CD1c-positive myeloid dendritic cell (primary cell): ENCODE results near the gene GSC2.
"Not testable (repeated sequence)": the region's sequence is repeated elsewhere in the genome, so short reads cannot be mapped to it uniquely, and the experiment has no call there.

ENCODE experiments used
- DNase-seq: peaks from one replicate; pipeline ENCODE4 v3.0.0-alpha.2; 2016; ENCODE audit errors: extremely low spot score

Gene GSC2

DNA sequence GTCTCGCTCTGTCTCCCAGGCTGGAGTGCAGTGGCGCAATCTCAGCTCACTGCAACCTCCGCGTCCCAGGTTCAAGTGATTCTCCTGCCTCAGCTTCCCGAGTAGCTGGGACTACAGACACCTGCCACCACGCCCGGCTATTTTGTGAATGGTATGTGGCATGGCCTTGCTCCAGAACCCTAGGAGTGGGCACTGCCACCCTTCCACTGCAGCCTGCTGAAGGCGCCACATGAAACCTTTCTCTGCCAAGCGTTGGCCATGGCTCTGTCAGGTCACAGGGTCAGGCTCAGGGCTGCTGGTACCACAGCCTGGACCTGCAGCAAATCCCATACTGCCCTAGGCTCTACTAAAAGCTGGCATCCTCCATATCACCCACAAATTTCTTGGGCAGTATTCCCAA, 6.0 kb upstream of the GSC2 start:
- not testable (repeated sequence) for DNase-seq

DNA sequence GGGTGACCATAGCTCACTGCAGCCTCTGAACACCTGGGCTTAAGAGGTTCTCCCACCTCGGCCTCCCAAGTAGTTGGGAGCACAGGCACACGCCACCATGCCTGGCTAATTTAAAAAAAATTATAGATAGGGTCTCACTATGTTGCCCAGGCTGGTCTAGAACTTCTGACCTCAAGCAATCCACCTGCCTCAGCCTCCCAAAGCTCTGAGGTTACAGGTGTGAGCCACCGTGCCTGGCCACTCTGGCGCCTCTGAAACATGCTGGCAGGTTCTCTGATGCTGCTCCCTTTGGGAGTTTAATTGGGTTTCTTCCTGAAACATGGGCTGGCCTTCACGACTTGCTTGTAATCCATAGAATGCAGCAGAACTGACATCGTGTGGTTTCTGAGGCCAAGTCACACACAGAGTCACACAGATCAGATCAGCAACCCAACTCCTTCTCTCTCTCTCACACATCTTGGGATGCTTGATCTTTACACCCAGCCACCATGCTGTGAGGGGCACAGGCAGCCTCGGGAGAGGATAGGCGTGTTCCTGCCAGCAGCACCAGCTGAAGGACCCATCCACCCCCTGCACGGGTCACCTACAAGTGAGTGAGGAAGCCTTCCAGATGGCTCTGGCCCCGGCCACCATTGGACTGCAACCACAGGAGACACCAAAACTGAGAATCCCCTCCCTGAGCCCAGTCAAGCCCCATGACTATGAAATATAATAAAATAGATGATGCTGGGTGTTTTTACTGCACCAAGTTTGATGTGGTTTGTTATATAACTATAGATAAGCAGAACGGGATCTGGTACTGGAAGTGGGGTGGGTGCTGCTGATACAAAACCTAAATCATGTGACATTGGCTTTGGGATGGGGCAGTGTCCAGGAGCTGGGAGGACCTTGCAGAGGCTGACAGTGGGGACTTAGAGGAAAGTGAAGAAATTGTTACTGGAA, 3.1 kb upstream of the GSC2 start:
- no peak for DNase-seq

DNA sequence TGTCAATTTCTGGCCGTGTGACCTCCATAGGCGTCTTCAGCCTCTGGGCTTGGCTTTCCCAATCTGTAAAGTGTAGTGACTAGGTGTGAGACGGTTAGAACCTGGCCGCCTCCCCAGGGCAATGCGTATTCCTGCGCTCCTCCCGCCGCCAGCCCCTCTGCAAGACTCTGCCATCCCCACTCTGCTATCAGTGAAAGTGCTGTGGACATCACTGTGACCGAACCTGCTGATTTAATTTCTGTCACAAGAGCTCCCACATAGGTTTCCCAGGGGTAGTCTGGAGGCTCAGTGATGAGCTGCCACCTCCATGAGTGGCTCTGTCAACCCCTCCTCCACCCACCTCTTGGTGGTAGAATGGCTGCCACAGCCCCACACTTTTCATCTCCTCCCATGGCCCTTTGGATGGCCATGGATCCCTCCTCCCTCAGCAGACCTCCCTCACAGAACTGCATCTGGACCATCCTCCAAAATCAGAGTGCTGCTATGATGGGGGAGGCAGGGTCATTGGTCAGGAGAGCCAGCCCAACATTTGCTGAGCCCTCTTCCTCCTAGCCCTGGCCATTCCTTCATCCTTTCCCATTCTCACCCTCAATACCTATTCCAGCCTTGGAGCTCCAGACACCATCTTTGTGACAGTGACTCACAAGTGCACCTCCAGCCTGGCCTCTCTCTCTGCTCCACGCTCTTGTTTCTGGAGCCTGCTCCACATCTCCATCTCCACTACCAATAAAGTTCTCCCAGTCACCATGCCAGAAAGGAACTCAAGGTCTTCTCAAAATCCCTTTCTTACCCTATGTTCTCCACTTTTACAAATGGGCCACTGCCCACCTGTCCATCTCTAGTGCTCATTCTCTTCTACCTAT, 1.5 kb upstream of the GSC2 start:
- DNase-seq: no peak

DNA sequence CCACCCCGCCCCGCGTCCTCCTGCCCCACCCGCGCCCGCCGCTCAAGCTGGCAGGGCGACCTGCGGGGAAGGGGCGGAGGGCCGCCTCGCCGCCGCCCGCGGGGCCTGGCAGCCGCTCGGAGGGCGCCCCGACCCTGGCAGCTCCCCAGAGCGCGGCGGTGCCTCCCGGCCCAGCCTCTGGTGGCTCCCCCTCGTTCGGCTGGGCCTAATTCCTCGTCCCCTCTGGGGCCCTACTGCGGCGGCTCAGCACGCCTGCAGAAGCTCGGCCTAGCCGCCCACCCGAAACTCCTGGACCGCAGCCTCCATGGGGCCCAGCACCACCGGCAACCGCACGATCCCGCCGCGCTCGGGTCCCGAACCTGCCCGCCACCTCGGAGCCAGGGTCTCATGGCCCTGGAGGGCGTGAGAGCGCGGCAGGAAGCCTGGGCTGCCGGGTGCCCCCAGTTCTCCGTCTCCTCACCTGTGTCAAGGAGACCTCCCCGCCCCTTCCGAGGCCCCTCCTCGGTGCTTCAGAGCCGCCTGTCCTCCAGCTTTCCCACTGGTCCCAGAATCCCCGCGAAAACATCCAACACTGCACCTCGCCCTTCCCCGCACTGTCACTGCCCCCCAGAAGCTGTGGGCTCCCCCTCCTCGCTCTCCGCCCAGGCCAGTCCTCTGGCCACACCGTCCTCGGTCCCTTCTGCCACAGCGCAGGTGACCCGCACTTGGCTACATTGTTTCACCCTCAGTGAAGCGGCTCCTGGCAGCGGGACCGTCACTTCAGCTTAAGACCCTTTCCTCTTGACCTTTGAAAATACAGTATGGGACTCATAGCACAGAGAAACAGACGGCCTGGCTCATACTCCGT, 613 bp upstream of the GSC2 start:
- DNase-seq: no peak

DNA sequence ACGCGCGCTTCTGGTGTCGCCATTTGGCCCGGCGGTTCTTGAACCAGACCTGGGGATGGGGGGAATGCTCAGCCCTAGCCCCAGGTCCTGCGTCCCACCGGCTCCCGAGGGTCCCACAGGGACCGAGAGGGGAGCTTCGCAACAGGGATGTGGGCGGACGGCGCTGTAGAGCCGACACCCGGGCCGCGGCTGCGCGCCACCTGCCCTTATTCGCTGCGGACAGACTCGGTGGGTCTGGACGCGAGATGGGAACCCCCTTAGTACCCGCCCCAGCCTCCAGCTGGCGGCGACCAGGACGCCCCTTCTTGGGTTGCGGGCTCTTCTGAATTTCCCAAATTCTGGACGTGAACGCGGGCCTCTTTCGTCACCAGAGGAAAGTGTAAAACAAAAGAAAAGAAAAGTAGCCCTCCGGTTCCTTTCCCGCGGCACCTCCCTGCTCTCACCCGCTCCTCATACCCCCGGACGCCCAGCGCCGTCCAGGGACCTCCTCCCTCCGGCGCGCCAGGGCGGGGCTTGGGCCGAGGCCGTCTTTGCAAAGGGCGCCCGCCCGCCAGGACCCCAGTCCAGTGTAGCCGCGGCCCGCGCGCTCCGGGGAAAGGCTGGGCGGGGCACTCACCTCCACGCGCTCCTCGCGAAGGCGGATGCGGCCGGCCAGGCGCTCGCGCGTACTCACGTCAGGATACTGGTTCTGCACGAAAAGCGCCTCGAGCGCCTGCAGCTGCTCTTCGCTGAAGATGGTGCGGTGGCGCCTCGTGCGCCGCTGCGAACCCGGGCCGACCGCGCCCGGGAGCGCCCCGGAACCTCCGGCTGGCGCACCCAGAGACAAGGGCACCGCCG, 827 bp downstream of the GSC2 start:
- DNase-seq: peak; percentile 18

DNA sequence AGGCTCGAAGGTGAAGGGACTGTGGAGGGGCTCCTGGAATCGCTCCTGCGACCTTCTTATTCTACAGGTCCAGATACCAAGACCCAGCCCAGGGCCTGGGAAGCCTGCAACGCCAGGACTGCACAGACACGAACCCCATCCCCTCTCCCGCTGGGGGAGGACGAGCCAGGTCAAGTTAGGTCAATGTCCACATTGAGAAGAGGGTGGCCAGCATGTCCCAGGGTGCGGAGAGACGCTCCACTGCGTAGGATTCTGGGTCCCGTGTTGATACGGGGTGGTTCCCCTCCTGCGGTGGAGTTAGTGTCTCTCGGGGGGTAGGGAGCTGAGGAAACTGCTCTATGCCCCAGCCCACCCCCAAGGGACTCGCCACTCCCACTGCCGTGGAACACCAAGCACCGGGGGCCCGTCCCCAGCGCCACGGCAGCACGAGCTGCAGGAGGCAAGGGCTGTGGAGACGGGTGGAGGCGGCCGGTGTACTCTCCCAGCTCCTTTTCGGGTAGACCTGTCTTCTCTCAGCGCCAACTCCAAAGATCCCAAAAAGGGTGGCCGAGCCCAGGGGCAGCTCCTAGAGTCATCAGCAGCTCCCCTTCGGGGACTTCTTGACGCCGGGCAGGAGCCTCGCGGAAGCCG, 1.6 kb downstream of the GSC2 start:
- DNase-seq: no peak

DNA sequence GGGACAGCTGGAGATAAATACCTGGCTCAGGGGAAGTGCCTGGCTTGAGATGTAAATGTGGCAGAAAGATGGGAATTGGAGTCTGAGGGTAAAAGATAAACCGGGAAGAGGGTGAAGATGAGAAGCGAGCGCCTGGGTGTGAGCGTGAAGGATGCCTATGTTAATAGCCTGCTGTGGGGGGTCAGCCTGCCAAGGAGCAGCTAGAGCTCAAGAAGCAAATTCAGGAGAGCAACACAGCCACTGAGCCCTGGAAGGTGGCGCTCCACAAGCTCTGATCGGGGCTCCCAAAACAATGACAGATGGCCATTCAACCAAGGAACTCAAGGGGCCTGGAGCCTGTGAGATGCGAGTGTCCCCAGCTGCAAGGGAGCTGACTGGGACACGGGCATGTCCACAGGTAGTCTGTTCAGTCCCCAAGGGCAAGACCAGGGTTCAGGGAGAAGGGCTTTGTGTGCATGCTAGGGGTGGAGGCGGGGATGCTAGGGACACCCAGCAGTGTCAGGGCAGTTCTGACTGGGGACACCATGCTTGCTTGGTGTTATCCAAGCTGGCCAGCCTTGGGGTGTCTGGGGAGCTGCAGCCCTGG, 2.8 kb downstream of the GSC2 start:
- DNase-seq: no peak

DNA sequence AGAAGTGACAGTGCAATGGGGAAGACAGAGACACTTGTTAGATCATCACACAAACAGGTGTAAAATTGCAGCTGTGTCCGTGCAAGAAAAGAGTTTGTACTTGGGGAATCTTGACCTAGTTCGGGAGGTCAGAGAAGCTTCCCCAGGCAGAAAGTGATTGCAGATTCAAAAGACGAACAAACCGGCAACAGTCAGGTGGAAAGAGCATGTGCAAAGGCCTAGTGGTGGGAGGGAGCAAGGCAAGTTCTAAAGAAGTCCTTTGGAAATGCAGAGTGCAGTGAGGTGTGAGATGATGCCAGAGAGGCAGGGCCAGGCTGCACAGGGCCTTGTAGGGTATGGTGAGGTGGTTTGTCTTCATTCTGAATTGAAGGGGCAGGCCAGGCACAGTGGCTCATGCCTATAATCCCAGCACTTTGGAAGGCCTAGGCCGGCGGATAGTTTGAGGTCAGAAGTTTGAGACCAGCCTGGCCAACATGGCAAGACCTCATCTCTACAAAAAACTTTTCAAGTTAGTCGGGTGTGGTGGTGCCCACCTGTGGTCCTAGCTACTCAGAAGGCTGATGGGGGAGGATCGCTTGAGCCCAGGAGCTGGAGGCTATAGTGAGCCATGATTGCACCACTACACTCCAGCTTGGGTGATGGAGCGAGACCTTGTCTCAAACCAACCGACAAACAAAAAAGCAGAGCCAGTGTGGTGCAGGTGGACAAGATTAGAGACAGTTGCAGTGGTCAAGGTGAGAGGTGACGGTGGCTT, 3.7 kb downstream of the GSC2 start:
- no peak for DNase-seq

DNA sequence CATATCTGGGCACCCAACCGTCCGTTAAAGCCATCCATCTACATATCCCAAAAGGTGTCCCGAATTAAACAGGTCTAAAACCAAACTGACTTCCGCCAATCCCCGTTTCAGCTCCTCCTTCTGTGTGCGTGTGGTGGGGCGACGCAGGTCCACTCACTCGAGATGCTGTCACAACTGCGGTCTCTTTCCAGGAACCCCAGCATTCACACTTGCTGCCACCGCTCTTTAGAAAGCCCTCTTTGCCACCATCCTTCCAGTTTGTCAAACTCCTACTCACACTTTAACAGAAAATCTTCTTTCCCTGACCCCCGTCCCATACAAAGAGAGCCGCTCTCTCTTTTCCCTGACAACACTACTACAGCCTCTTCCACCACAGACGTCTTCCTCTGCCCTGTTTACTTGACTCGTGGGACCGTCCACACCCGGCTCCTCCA, 6.1 kb downstream of the GSC2 start:
- peak; percentile 40 for DNase-seq

DNA sequence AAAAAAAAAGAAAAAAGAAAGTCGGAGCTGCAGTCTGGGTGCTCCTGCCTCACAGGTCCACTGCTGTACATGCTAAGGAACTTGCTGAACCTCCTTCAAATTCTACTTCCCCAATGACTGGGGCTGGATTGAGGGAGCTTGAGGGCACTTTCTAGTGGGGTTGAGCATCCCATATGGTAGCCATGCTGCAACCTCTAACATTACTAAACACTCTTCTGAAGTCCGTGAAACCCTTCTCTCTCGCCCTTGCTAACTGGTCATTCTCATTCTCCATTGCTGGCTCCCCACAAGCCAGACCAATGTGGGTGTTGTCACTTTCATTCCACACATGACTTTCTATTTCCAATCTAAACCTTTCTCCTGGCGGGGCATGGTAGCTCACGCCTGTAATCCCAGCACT, 6.9 kb downstream of the GSC2 start:
- DNase-seq: no peak

DNA sequence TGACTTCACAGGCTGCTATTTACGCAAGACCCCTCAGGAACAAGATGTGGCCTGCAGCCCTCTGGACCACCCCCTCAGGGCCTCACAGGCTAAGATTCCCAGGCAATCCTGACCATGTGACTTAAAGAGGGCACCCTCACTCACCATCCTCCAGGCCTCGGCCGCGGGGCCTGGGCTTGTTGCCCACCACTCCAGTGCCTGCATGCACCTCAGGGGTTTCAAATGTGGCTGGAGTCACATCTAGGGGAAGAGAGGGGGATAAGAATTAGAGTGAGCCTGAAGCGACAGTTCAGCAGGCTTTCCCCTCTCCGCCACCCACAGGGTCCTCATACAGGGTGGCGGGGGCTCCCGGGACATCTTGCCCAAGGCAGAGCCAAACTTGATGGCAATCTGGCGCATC, 7.7 kb downstream of the GSC2 start:
- DNase-seq: no peak

DNA sequence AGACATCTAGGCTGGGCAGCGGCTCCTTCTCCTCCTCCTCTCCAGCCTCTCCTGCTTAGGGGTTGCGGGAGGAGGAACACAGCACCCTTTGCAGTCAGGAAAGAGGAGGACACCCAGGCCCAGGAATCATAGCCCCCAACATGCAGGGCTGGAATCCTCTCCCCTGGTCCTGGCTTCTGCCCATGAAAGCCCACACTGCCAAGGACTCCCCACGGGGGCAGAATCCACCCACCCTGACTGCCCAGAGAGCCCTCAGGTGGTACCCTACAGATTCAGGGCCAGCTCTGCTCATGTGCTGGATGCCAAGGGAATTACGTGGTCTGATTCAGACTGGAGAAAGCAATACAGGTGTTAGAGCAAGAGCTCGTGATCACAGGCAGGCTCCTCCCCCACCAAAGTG, 10.1 kb downstream of the GSC2 start:
- no peak for DNase-seq

DNA sequence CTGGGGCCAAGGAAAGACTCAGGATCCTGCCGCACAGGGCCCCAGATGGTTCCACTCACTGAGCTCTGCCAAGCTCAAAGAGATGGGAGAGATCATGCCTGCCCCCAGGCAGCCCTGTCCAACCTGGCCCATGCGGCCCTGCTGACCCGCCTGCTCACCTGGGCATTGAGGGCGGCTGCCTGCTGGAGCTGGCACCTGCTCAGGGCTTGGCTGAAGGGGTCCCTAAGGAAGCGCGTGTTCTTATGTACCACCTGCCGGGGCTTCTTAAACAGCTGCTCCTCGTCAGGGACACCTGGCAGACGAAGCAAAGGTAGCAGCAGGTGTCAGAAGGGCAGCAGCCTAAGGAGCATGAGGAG, 11.1 kb downstream of the GSC2 start:
- no peak for DNase-seq

DNA sequence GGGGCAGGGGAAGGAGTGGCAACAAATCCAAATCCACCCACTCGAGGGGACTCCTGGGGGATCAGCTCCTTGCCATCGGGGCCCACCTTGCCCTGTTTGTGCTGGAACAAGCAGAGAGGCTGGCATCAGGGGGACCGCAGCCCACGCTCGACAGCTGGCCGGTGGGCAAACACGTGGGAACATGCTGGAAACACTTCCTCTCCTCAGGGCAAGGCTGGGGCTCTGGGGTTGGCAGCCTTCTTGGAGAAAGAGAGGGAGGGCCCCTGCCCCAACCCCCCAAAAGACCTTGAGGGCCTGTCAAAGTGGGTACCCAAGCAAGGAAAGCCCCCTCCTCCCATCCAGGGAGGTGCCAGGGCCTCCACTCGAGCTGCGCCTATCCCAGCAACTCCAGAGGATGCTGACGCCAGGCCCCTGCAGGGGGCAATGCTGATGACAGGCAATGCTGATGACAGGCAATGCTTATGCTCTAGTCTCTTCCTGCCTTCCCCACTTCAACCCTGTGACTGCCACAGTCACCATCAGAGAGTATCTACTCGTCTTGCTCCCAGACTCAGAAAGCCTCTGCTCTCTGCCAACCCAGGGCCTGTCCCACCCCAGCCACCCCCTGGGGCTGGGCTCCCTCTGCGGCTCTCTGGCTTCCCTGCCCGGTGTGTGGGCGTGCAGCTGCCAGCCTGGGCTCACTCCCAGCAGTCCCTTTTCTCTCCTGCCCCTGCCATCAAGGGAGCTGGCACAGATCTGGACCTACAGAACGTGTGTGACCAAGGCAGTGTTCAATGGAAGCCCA, 11.7 kb downstream of the GSC2 start:
- DNase-seq: no peak

DNA sequence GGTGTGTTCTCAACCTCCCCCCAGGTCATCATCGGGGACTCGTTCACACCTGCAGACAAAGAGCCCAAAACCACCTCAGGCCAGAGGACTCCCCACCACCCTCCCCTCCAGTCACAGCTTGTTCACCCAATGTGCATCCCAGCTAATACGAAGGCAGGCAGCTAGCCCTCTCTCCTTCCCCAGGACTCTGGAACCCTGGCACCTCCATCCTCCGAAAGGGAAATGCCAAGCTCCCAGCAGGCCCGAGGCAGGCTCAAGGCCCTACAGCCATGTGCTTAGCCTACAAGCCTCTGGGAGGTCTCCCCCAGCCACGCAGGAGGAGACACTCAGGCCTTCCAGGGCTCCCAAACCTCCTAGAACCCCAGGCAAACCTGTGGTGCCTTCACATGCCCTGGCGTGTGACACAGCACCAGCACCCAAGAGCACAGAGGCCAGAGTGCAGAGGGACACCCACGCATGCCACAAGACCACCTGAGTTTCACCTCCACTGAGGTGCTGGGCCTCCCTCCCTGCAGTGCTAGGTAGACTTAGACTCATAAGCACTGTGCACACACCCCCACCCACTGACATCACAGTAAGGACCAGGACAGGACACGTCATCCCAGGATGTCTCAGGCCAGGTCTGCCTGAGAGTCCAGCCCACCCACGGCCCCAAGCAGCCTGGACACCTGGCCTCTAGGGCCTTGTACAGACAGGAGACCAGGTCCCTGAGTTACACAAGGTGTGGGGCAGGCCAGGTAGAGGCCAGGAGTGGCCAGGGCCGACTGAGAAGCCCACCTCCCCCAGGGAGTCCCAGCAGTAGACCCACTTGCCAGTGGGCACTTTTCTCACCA, 12.5 kb downstream of the GSC2 start:
- no peak for DNase-seq

DNA sequence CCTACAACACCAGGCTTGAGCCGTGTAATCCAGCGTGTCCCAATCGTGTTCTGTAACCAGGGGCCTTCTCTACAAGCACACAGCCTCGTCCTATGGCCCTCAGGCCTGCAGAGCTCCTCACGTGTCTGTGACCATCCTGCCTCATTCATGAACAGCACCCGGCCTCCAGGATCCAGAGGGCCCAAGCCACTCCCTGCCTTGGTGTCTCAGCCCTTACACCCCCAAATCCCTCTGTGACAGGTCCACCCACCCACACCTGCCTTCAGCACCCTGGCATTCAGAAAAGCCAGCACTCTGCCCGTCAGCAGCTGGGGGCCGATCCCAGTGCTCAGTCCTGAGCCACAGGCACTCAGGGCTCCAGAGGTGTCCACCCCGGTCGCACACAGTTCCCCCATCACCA, 13.2 kb downstream of the GSC2 start:
- no peak for DNase-seq

DNA sequence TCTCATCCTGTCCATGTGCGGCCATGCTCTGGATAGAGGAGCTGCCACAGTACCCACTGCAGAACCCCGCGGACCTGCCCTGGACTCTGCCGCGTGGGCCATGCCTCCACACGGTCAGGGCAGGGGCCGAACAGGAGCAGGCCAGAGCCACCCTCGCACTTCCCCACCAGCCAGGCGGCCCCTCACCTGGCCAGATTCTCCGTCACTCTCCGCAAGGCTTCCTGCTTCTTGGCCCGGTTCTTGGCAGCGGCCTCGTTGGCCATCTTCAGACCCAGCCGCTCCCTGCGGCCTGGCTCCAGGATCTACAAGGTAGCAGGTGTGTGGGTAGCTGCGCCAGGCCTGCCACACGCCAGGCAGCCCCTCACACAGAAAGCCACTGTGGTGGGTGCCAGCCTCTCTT, 15.2 kb downstream of the GSC2 start:
- no peak for DNase-seq
